GM12878 (cell line): ENCODE results near the gene ZNF827. TPM values are rescaled to one million over a fixed set of nuclear protein-coding genes. Genes with fewer than 3 reads are reported as not detected.

ENCODE experiments used
- ATAC-seq: fragments of 200-7000 bp; cut with Tn5 transposase; 3 replicates; pipeline ENCODE4 v1.9.1; 2020; ENCODE audit warnings: mild to moderate bottlenecking, moderate library complexity
- BruUV-seq: library from RNA; stranded (reverse); fragments of 400-500 nt; replicated peaks from 2 replicates; lab custom pipeline; 2021; lab: Mats Ljungman, UMichigan
- CTCF ChIA-PET: fragments of 300-600 bp; sonication (Branson Sonifier 250); formaldehyde crosslinking; extraction: SDS; loops from one replicate; lab custom pipeline; 2021; ENCODE audit warnings: inconsistent platforms; lab: Yijun Ruan, JAX
- POLR2A ChIA-PET: fragments of 350-600 bp; formaldehyde crosslinking; extraction: SDS; loops from one replicate; lab custom pipeline; 2021; ENCODE audit warnings: inconsistent platforms; lab: Charles Lee
- RAD21 ChIA-PET: fragments of 300-600 bp; sonication (Branson Sonifier 250); formaldehyde crosslinking; loops from one replicate; lab custom pipeline; 2023; ENCODE audit warnings: antibody characterized with exemption; ENCODE audit not compliant: unreplicated experiment; lab: Charles Lee
- SMC1A ChIA-PET: fragments of 300-600 bp; sonication (Branson Sonifier 250); formaldehyde crosslinking; loops from one replicate; lab custom pipeline; 2023; ENCODE audit not compliant: unreplicated experiment, uncharacterized antibody; lab: Charles Lee
- DNase-seq: peaks from one replicate; pipeline ENCODE4 v3.0.0-alpha.2; 2011; ENCODE audit warnings: low read depth, low spot score
- FAIRE-seq: peaks from 3 replicates; lab custom pipeline; 2011; peaks lifted over from hg19 to GRCh38; lab: Jason Lieb, UNC
- H2AFZ ChIP-seq: 2 replicates; pipeline ENCODE4 v1.6.0; 2011; ENCODE audit warnings: low read depth, low read length, control low read depth; ENCODE audit not compliant: control insufficient read depth
- H3K27ac ChIP-seq: 2 replicates; pipeline ENCODE4 v1.5.1; 2011; ENCODE audit warnings: control low read depth; ENCODE audit not compliant: control insufficient read depth, insufficient read depth
- H3K27me3 ChIP-seq, 2 experiments: replicated peaks in 1 of 2; 2 replicates each; pipeline versions ENCODE4 v1.6.0 to v1.6.1; 2011; ENCODE audit warnings: low read length in 1 of 2; ENCODE audit not compliant: control insufficient read depth in 2 of 2, insufficient read depth in 2 of 2
- H3K36me3 ChIP-seq, 2 experiments: 2 replicates each; pipeline ENCODE4 v1.5.1; 2011; ENCODE audit warnings: low read length in 1 of 2; ENCODE audit not compliant: control insufficient read depth in 2 of 2, insufficient read depth in 2 of 2
- H3K4me1 ChIP-seq: 2 replicates; pipeline ENCODE4 v1.6.1; 2011; ENCODE audit warnings: mild to moderate bottlenecking, low read length, moderate library complexity, mixed read lengths; ENCODE audit not compliant: control insufficient read depth, insufficient read depth
- H3K4me2 ChIP-seq: 2 replicates; pipeline ENCODE4 v1.6.0; 2011; ENCODE audit warnings: control low read depth; ENCODE audit not compliant: control insufficient read depth, insufficient read depth
- H3K4me3 ChIP-seq: fragments of 200-600 bp; sonication (generic); 2 replicates; pipeline ENCODE4 v1.5.1; 2016
- H3K79me2 ChIP-seq: 2 replicates; pipeline ENCODE4 v1.6.0; 2011; ENCODE audit warnings: low read length; ENCODE audit not compliant: control insufficient read depth, insufficient read depth
- H3K9ac ChIP-seq: 2 replicates; pipeline ENCODE4 v1.8.0; 2011; ENCODE audit warnings: low read length, control low read depth, mixed read lengths; ENCODE audit not compliant: control insufficient read depth, insufficient read depth
- H3K9me3 ChIP-seq: replicated peaks from 3 replicates; pipeline ENCODE4 v1.5.1; 2011; ENCODE audit warnings: mild to moderate bottlenecking, low read length; ENCODE audit not compliant: control insufficient read depth, insufficient read depth
- H4K20me1 ChIP-seq: 2 replicates; pipeline ENCODE4 v1.6.0; 2011; ENCODE audit not compliant: control insufficient read depth, insufficient read depth
- ATF7 ChIP-seq: fragments of 450-650 bp; IDR thresholded peaks from 2 replicates; pipeline ENCODE4 v1.6.1; 2016; ENCODE audit warnings: low read depth, mild to moderate bottlenecking
- CHD1 ChIP-seq: IDR thresholded peaks from 2 replicates; pipeline ENCODE4 v1.6.1; 2012; ENCODE audit warnings: low read depth, low read length, improper control_type of control experiment
- EGR1 ChIP-seq, 2 experiments: IDR thresholded peaks; 1 replicate in 1 of 2; 2 replicates in 1 of 2; pipeline ENCODE4 v1.6.1; 2011 to 2012; ENCODE audit warnings: low read depth in 2 of 2, low read length in 2 of 2, borderline replicate concordance in 1 of 2, mild to moderate bottlenecking in 1 of 2, moderate library complexity in 1 of 2
- IRF4 ChIP-seq: IDR thresholded peaks from 2 replicates; pipeline ENCODE4 v1.6.1; 2011; ENCODE audit warnings: low read depth, low read length
- MTA2 ChIP-seq: fragments of 450-650 bp; IDR thresholded peaks from 2 replicates; pipeline ENCODE4 v1.6.1; 2016; ENCODE audit warnings: low read depth, mild to moderate bottlenecking, moderate library complexity
- PAX5 ChIP-seq: IDR thresholded peaks from 2 replicates; pipeline ENCODE4 v1.6.1; 2011; ENCODE audit warnings: low read depth, low read length, borderline replicate concordance
- REST ChIP-seq: IDR thresholded peaks from 2 replicates; pipeline ENCODE4 v1.6.1; 2012; ENCODE audit warnings: mild to moderate bottlenecking, low read depth, low read length
- WGBS: methylation state at CpG from one replicate; pipeline ENCODE4 v1.1.6; 2016; ENCODE audit warnings: low lambda C conversion rate; ENCODE audit not compliant: insufficient replicate concordance, insufficient coverage; ENCODE audit errors: missing lambda C conversion rate; 5-methylcytosine and 5-hydroxymethylcytosine counted together
- in situ Hi-C: fragments of 300-500 bp; cut with MboI; formaldehyde crosslinking; loops from 9 replicates; pipeline ENCODE4 v1.14.3; 2018; ENCODE audit warnings: mixed read lengths
- intact Hi-C: fragments of 100-400 bp; cut with micrococcal nuclease; formaldehyde crosslinking; loops from one replicate; pipeline ENCODE4 v1.14.2; 2022; ENCODE audit not compliant: unreplicated experiment
- polyA plus RNA-seq, 11 experiments: library from polyadenylated mRNA; depleted of rRNA in 4 of 11; unstranded in 6 of 11; stranded (reverse) in 5 of 11; fragments of >200 nt; fragmentation: Nextera tagmentation in 4 of 11; fragmentation: Illumina TruSeq in 1 of 11; extraction: Ambion mirVana in 4 of 11; extraction: Trizol in 1 of 11; gene quantifications; 1 replicate in 1 of 11; 2 replicates in 10 of 11; pipeline versions ENCODE4 v1.2.1 to v1.2.3, GENCODE V29; 2011 to 2016; ENCODE audit warnings: inconsistent platforms in 2 of 11, missing spikeins in 2 of 11, low read depth in 1 of 11
- total RNA-seq, 4 experiments: library from RNA; depleted of rRNA in 3 of 4; stranded (reverse); fragments of >200 nt in 3 of 4; fragmentation: Illumina TruSeq in 1 of 4; extraction: Trizol in 1 of 4; gene quantifications; 2 replicates each; pipeline versions ENCODE4 v1.2.1 to v1.2.3, GENCODE V29; 2013 to 2021
- TF ChIP-seq, protein P1 (sequence below): fragments of 450-650 bp; formaldehyde crosslinking; IDR thresholded peaks from 2 replicates; pipeline ENCODE4 v1.4.0; 2020; ENCODE audit warnings: mild to moderate bottlenecking, moderate library complexity
- TF ChIP-seq, protein P2 (sequence below): fragments of 450-650 bp; IDR thresholded peaks from 2 replicates; pipeline ENCODE4 v1.6.1; 2016; ENCODE audit warnings: mild to moderate bottlenecking, moderate library complexity, borderline replicate concordance

The ZNF827 gene
- total and polyA plus RNA-seq, 10 of the 15 experiments (the other 5 are each of a cell fraction or from before 2014, with no cell fraction given) = 3.8 to 31.5 (median 13.6) TPM

- H4K20me1 ChIP-seq = no peaks in the 10 kb centered on the region
- ATAC-seq = no peak
- RAD21 ChIA-PET = no interaction called here
- DNase-seq = no peak
- BruUV-seq = no TSS peak
- POLR2A ChIA-PET = no interaction called here
- SMC1A ChIA-PET = no interaction called here
- H3K9me3 ChIP-seq = no peaks in the 10 kb centered on the region
- no peaks in the 10 kb centered on the region; a peak in 1 of 4 replicates for H3K27me3 ChIP-seq
- no peak overlapping the region for H3K4me3 ChIP-seq
- no peaks in the 10 kb centered on the region for H3K36me3 ChIP-seq
- no peak overlapping the region for H2AFZ ChIP-seq
- in situ Hi-C loops (no loop called here), intact Hi-C loops (loop anchor here (2.0 kb wide), 1 partner anchor 73 kb away; no protein-coding TSS in a partner anchor)
- no peak overlapping the region for H3K9ac ChIP-seq
- no peak overlapping the region for H3K4me2 ChIP-seq
- H3K27ac ChIP-seq = no peak overlapping the region
- peaks cover 16% of the 10 kb centered on the region for H3K4me1 ChIP-seq
- CTCF ChIA-PET = no interaction called here
- 91% methylated on average over 2 of the region's 2 CpGs for WGBS
- no peaks in the 10 kb centered on the region for H3K79me2 ChIP-seq
- no peak for FAIRE-seq
- no peak for TF ChIP-seq MTA2
- TF ChIP-seq REST = no peak
- TF ChIP-seq, protein P1, sequence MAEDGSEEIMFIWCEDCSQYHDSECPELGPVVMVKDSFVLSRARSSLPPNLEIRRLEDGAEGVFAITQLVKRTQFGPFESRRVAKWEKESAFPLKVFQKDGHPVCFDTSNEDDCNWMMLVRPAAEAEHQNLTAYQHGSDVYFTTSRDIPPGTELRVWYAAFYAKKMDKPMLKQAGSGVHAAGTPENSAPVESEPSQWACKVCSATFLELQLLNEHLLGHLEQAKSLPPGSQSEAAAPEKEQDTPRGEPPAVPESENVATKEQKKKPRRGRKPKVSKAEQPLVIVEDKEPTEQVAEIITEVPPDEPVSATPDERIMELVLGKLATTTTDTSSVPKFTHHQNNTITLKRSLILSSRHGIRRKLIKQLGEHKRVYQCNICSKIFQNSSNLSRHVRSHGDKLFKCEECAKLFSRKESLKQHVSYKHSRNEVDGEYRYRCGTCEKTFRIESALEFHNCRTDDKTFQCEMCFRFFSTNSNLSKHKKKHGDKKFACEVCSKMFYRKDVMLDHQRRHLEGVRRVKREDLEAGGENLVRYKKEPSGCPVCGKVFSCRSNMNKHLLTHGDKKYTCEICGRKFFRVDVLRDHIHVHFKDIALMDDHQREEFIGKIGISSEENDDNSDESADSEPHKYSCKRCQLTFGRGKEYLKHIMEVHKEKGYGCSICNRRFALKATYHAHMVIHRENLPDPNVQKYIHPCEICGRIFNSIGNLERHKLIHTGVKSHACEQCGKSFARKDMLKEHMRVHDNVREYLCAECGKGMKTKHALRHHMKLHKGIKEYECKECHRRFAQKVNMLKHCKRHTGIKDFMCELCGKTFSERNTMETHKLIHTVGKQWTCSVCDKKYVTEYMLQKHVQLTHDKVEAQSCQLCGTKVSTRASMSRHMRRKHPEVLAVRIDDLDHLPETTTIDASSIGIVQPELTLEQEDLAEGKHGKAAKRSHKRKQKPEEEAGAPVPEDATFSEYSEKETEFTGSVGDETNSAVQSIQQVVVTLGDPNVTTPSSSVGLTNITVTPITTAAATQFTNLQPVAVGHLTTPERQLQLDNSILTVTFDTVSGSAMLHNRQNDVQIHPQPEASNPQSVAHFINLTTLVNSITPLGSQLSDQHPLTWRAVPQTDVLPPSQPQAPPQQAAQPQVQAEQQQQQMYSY (CRISPR knock-in tag) = no peak
- no peak for TF ChIP-seq EGR1 (IDR thresholded peaks at IDR 0.05; ENCODE audit: borderline replicate concordance in 1 of 2, low read depth in 2 of 2, low read length in 2 of 2)
- no peak for TF ChIP-seq PAX5
- TF ChIP-seq, protein P2, sequence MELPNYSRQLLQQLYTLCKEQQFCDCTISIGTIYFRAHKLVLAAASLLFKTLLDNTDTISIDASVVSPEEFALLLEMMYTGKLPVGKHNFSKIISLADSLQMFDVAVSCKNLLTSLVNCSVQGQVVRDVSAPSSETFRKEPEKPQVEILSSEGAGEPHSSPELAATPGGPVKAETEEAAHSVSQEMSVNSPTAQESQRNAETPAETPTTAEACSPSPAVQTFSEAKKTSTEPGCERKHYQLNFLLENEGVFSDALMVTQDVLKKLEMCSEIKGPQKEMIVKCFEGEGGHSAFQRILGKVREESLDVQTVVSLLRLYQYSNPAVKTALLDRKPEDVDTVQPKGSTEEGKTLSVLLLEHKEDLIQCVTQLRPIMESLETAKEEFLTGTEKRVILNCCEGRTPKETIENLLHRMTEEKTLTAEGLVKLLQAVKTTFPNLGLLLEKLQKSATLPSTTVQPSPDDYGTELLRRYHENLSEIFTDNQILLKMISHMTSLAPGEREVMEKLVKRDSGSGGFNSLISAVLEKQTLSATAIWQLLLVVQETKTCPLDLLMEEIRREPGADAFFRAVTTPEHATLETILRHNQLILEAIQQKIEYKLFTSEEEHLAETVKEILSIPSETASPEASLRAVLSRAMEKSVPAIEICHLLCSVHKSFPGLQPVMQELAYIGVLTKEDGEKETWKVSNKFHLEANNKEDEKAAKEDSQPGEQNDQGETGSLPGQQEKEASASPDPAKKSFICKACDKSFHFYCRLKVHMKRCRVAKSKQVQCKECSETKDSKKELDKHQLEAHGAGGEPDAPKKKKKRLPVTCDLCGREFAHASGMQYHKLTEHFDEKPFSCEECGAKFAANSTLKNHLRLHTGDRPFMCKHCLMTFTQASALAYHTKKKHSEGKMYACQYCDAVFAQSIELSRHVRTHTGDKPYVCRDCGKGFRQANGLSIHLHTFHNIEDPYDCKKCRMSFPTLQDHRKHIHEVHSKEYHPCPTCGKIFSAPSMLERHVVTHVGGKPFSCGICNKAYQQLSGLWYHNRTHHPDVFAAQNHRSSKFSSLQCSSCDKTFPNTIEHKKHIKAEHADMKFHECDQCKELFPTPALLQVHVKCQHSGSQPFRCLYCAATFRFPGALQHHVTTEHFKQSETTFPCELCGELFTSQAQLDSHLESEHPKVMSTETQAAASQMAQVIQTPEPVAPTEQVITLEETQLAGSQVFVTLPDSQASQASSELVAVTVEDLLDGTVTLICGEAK = no peak
- TF ChIP-seq IRF4 = no peak
- no peak for TF ChIP-seq ATF7
- no peak for TF ChIP-seq CHD1
Measured at GRCh38 chr4:145735347-145735675, 203.3 kb downstream of the ZNF827 start.
